Astrocyte (in vitro differentiated cells and primary cell): ENCODE results near the gene CDK3.

ENCODE experiments used
- EZH2 ChIP-seq: IDR thresholded peaks from 2 replicates; pipeline ENCODE4 v1.6.1; 2012; ENCODE audit warnings: mild to moderate bottlenecking, low read length, inconsistent platforms; ENCODE audit not compliant: insufficient read depth
- TF ChIP-seq, protein P1 (sequence below): IDR thresholded peaks from 2 replicates; pipeline ENCODE4 v1.5.1; 2011; ENCODE audit warnings: low read depth, mild to moderate bottlenecking, inconsistent platforms, low read length, moderate library complexity; ENCODE audit not compliant: insufficient read depth

DNA sequence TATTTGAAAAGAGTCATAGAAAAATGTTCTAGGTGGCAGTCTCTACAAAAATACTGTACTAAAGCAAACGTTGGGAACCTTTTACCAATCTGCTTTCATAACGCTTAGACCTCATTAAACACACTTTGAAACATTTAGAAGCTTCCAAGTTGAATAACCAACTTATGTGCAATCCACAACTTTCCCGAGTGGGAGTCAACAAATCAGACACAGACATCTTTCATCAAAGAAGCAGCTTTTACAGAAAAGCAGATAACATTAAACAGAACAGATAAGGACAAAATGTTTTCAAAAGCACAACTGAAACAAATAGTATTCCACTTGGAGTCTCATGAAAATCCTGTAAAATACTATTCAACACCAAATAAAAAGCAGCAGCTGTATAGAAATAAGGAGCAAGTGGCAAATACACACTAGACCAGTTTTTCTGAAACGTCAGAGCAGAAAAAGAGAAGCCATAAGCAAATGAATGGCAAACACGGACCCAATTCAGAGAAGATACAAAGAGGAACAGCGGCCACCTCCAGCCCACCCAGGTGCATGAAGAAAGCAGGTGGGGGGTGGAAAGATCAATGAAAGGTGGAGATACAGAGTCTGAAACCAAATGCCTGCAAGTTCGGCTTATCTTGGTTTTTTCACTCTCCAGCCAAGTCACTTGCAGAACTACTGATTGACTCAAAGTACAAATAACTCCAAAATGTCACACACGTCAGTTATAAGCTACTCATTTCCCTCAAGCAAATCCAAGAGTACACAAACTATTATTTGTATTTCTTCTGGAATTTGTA lies 41.4 kb upstream of the CDK3 start:
- TF ChIP-seq, protein P1, sequence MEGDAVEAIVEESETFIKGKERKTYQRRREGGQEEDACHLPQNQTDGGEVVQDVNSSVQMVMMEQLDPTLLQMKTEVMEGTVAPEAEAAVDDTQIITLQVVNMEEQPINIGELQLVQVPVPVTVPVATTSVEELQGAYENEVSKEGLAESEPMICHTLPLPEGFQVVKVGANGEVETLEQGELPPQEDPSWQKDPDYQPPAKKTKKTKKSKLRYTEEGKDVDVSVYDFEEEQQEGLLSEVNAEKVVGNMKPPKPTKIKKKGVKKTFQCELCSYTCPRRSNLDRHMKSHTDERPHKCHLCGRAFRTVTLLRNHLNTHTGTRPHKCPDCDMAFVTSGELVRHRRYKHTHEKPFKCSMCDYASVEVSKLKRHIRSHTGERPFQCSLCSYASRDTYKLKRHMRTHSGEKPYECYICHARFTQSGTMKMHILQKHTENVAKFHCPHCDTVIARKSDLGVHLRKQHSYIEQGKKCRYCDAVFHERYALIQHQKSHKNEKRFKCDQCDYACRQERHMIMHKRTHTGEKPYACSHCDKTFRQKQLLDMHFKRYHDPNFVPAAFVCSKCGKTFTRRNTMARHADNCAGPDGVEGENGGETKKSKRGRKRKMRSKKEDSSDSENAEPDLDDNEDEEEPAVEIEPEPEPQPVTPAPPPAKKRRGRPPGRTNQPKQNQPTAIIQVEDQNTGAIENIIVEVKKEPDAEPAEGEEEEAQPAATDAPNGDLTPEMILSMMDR, result no peak
- TF ChIP-seq EZH2, result no peak
